CD8-positive, alpha-beta memory T cell (primary cell): Measurements from ENCODE around the gene CRHBP. TPM values are rescaled to one million over a fixed set of nuclear protein-coding genes. Genes with fewer than 3 reads are reported as not detected.

Experiments
- CTCF ChIA-PET: fragments of 350-600 bp; sonication (Branson Sonifier 250); formaldehyde crosslinking; loops from one replicate; lab custom pipeline; 2021; ENCODE audit warnings: antibody characterized with exemption; lab: Charles Lee
- POLR2A ChIA-PET: fragments of 350-600 bp; sonication (Branson Sonifier 250); formaldehyde crosslinking; loops from one replicate; lab custom pipeline; 2021; ENCODE audit warnings: antibody characterized with exemption; lab: Charles Lee
- DNase-seq, 5 donors: peaks; one replicate each; pipeline versions ENCODE4 v3.0.0 to v3.0.0-alpha.2; 2020 to 2022; ENCODE audit warnings: mixed read lengths in 1 of 5
- H3K27ac ChIP-seq: one replicate; pipeline ENCODE4 v1.7.0; 2013; ENCODE audit warnings: low read depth, mild to moderate bottlenecking, low read length, moderate library complexity
- H3K27me3 ChIP-seq: 2 replicates; pipeline ENCODE4 v1.7.0; 2013; ENCODE audit warnings: low read length, mild to moderate bottlenecking; ENCODE audit not compliant: insufficient read depth, poor library complexity, severe bottlenecking
- H3K36me3 ChIP-seq: 2 replicates; pipeline ENCODE4 v1.7.0; 2013; ENCODE audit warnings: mild to moderate bottlenecking, low read length, moderate library complexity; ENCODE audit not compliant: insufficient read depth
- H3K4me1 ChIP-seq: 2 replicates; pipeline ENCODE4 v1.7.0; 2013; ENCODE audit warnings: mild to moderate bottlenecking, low read length, moderate library complexity; ENCODE audit not compliant: insufficient read depth
- H3K4me3 ChIP-seq: 2 replicates; pipeline ENCODE4 v1.7.0; 2013; ENCODE audit warnings: mild to moderate bottlenecking, low read length
- H3K9me3 ChIP-seq: 2 replicates; pipeline ENCODE4 v1.7.0; 2013; ENCODE audit warnings: mild to moderate bottlenecking, low read length
- H3K27ac Mint-ChIP-seq, 8 donors: one replicate each; pipeline ENCODE4 v1.8.0; 2020 to 2021; ENCODE audit warnings: mixed read lengths in 8 of 8, mild to moderate bottlenecking in 6 of 8, inconsistent platforms in 3 of 8, moderate library complexity in 3 of 8
- H3K27me3 Mint-ChIP-seq, 2 donors: one replicate each; pipeline ENCODE4 v1.8.0; 2020 to 2021; ENCODE audit warnings: mixed read lengths in 2 of 2, mild to moderate bottlenecking in 1 of 2, moderate library complexity in 1 of 2
- H3K36me3 Mint-ChIP-seq, 3 donors: one replicate each; pipeline ENCODE4 v1.8.0; 2020 to 2021; ENCODE audit warnings: mixed read lengths in 3 of 3, inconsistent platforms in 1 of 3, mild to moderate bottlenecking in 1 of 3
- H3K4me1 Mint-ChIP-seq, 3 donors: one replicate each; pipeline ENCODE4 v1.8.0; 2020 to 2021; ENCODE audit warnings: mixed read lengths in 3 of 3, inconsistent platforms in 1 of 3, mild to moderate bottlenecking in 1 of 3
- H3K4me3 Mint-ChIP-seq, 7 donors: one replicate each; pipeline ENCODE4 v1.8.0; 2020 to 2021; ENCODE audit warnings: mixed read lengths in 7 of 7, mild to moderate bottlenecking in 6 of 7, moderate library complexity in 4 of 7, inconsistent platforms in 2 of 7
- H3K9me3 Mint-ChIP-seq, 5 donors: one replicate each; pipeline ENCODE4 v1.8.0; 2020 to 2022; ENCODE audit warnings: mixed read lengths in 5 of 5, mild to moderate bottlenecking in 3 of 5, moderate library complexity in 2 of 5, inconsistent platforms in 1 of 5
- polyA plus RNA-seq: library from polyadenylated mRNA; unstranded; fragments of 300-500 nt; fragmentation: Illumina TruSeq; gene quantifications from one replicate; pipeline ENCODE4 v1.2.3, GENCODE V29; 2021
- total RNA-seq, 2 experiments: library from RNA; stranded (reverse); gene quantifications; one replicate each; pipeline ENCODE4 v1.2.3, GENCODE V29; 2021

The CRHBP gene
- total and polyA plus RNA-seq, 3 experiments from 2014 or later: not detected

GRCh38 chr5:76972689-76973088 is 19.8 kb downstream of the CRHBP start:
- no peak overlapping the region for H3K4me3 Mint-ChIP-seq
- H3K36me3 Mint-ChIP-seq: no peaks in the 10 kb centered on the region
- ChIA-PET POLR2A (no interaction called here), CTCF (no interaction called here)
- no peaks in the 10 kb centered on the region for H3K9me3 ChIP-seq
- no peaks in the 10 kb centered on the region for H3K9me3 Mint-ChIP-seq
- no peaks in the 10 kb centered on the region for H3K36me3 ChIP-seq
- no peaks in the 10 kb centered on the region for H3K4me1 Mint-ChIP-seq
- peaks cover 7 to 33% of the 10 kb centered on the region in 2 donors for H3K27me3 Mint-ChIP-seq
- no peak overlapping the region for H3K4me3 ChIP-seq
- no peaks in the 10 kb centered on the region for H3K27me3 ChIP-seq
- H3K4me1 ChIP-seq: no peaks in the 10 kb centered on the region
- DNase-seq: no peak
- H3K27ac ChIP-seq: no peak overlapping the region
- no peak overlapping the region for H3K27ac Mint-ChIP-seq

- Histone ChIP-seq H3K9me3 (no peaks in the 10 kb centered on the region), H3K27me3 (no peaks in the 10 kb centered on the region), H3K4me1 (no peaks in the 10 kb centered on the region), H3K36me3 (no peaks in the 10 kb centered on the region), H3K27ac (no peak overlapping the region), H3K4me3 (no peak overlapping the region)
- Mint-ChIP-seq H3K27ac (no peak overlapping the region), H3K4me1 (no peaks in the 10 kb centered on the region), H3K9me3 (no peaks in the 10 kb centered on the region), H3K4me3 (no peak overlapping the region), H3K36me3 (no peaks in the 10 kb centered on the region), H3K27me3 (peaks cover 5 to 31% of the 10 kb centered on the region in 2 donors)
- DNase-seq: no peak
- ChIA-PET CTCF (no interaction called here), POLR2A (no interaction called here)
Measured at GRCh38 chr5:76974785-76975184, 21.9 kb downstream of the CRHBP start.

- ChIA-PET CTCF (no interaction called here), POLR2A (no interaction called here)
- H3K4me1 ChIP-seq: no peaks in the 10 kb centered on the region
- no peaks in the 10 kb centered on the region for H3K9me3 ChIP-seq
- Mint-ChIP-seq H3K27me3 (peaks cover 9 to 25% of the 10 kb centered on the region in 2 donors), H3K36me3 (no peaks in the 10 kb centered on the region), H3K4me1 (no peaks in the 10 kb centered on the region), H3K27ac (no peak overlapping the region), H3K9me3 (no peaks in the 10 kb centered on the region), H3K4me3 (no peak overlapping the region)
- no peak overlapping the region for H3K27ac ChIP-seq
- H3K36me3 ChIP-seq: no peaks in the 10 kb centered on the region
- H3K27me3 ChIP-seq: no peaks in the 10 kb centered on the region
- DNase-seq: no peak
- H3K4me3 ChIP-seq: no peak overlapping the region
Measured at GRCh38 chr5:76978869-76979268, 26.0 kb downstream of the CRHBP start.

- H3K36me3 ChIP-seq: no peaks in the 10 kb centered on the region
- no peaks in the 10 kb centered on the region for H3K4me1 ChIP-seq
- H3K9me3 ChIP-seq: no peaks in the 10 kb centered on the region
- H3K4me1 Mint-ChIP-seq: no peaks in the 10 kb centered on the region
- H3K4me3 ChIP-seq: no peak overlapping the region
- no peak overlapping the region for H3K27ac Mint-ChIP-seq
- no peaks in the 10 kb centered on the region for H3K9me3 Mint-ChIP-seq
- peaks cover 4 to 15% of the 10 kb centered on the region in 2 donors for H3K27me3 Mint-ChIP-seq
- POLR2A ChIA-PET: no interaction called here
- CTCF ChIA-PET: no interaction called here
- no peak overlapping the region for H3K4me3 Mint-ChIP-seq
- H3K27me3 ChIP-seq: no peaks in the 10 kb centered on the region
- H3K36me3 Mint-ChIP-seq: no peaks in the 10 kb centered on the region
- no peak overlapping the region for H3K27ac ChIP-seq
- no peak for DNase-seq
Measured at GRCh38 chr5:76980518-76981144, 27.8 kb downstream of the CRHBP start.

- Mint-ChIP-seq H3K4me1 (no peaks in the 10 kb centered on the region), H3K27ac (no peak overlapping the region), H3K27me3 (peaks cover 4 to 8% of the 10 kb centered on the region in 2 donors), H3K4me3 (no peak overlapping the region), H3K9me3 (no peaks in the 10 kb centered on the region), H3K36me3 (no peaks in the 10 kb centered on the region)
- Histone ChIP-seq H3K9me3 (no peaks in the 10 kb centered on the region), H3K27ac (no peak overlapping the region), H3K36me3 (no peaks in the 10 kb centered on the region), H3K27me3 (no peaks in the 10 kb centered on the region), H3K4me3 (no peak overlapping the region), H3K4me1 (no peaks in the 10 kb centered on the region)
- POLR2A ChIA-PET: no interaction called here
- CTCF ChIA-PET: no interaction called here
- DNase-seq: no peak
Measured at GRCh38 chr5:76982450-76982849, 29.6 kb downstream of the CRHBP start.

- ChIA-PET POLR2A (no interaction called here), CTCF (no interaction called here)
- no peak for DNase-seq
- Histone ChIP-seq H3K4me3 (no peak overlapping the region), H3K27ac (no peak overlapping the region), H3K27me3 (no peaks in the 10 kb centered on the region), H3K4me1 (no peaks in the 10 kb centered on the region), H3K9me3 (no peaks in the 10 kb centered on the region), H3K36me3 (no peaks in the 10 kb centered on the region)
- Mint-ChIP-seq H3K27me3 (peaks cover 4 to 8% of the 10 kb centered on the region in 2 donors), H3K4me3 (no peak overlapping the region), H3K27ac (no peak overlapping the region), H3K4me1 (no peaks in the 10 kb centered on the region), H3K9me3 (no peaks in the 10 kb centered on the region), H3K36me3 (no peaks in the 10 kb centered on the region)
Measured at GRCh38 chr5:76983468-76983867, 30.6 kb downstream of the CRHBP start.

- H3K4me1 ChIP-seq: no peaks in the 10 kb centered on the region
- ChIA-PET POLR2A (no interaction called here), CTCF (interaction anchor here (1.2 kb wide), 1 partner anchor 11 kb away, joined by 3 read pairs; no protein-coding TSS in a partner anchor)
- H3K36me3 ChIP-seq: no peaks in the 10 kb centered on the region
- Mint-ChIP-seq H3K9me3 (no peaks in the 10 kb centered on the region), H3K4me1 (no peaks in the 10 kb centered on the region), H3K4me3 (no peak overlapping the region), H3K36me3 (no peaks in the 10 kb centered on the region), H3K27ac (peak overlapping the region in 1 of 8 donors; percentile 4), H3K27me3 (peaks cover 0 to 4% of the 10 kb centered on the region in 2 donors)
- no peak for DNase-seq
- H3K9me3 ChIP-seq: no peaks in the 10 kb centered on the region
- no peak overlapping the region for H3K27ac ChIP-seq
- no peak overlapping the region for H3K4me3 ChIP-seq
- no peaks in the 10 kb centered on the region for H3K27me3 ChIP-seq
Measured at GRCh38 chr5:76986825-76987526, 34.1 kb downstream of the CRHBP start.

- CTCF ChIA-PET: no interaction called here
- H3K4me1 ChIP-seq: no peaks in the 10 kb centered on the region
- H3K36me3 ChIP-seq: no peaks in the 10 kb centered on the region
- DNase-seq: no peak
- H3K27me3 ChIP-seq: no peaks in the 10 kb centered on the region
- no peak overlapping the region for H3K4me3 ChIP-seq
- Mint-ChIP-seq H3K4me3 (no peak overlapping the region), H3K27me3 (peaks cover 0 to 15% of the 10 kb centered on the region in 2 donors), H3K36me3 (no peaks in the 10 kb centered on the region), H3K4me1 (no peaks in the 10 kb centered on the region), H3K9me3 (no peaks in the 10 kb centered on the region), H3K27ac (peak overlapping the region in 1 of 8 donors; percentile 7)
- no peak overlapping the region for H3K27ac ChIP-seq
- no peaks in the 10 kb centered on the region for H3K9me3 ChIP-seq
- POLR2A ChIA-PET: no interaction called here
Measured at GRCh38 chr5:76990899-76991459, 38.1 kb downstream of the CRHBP start.
